Measurements from ENCODE around the gene ANKRD63. TPM values are rescaled to one million over a fixed set of nuclear protein-coding genes. Genes with fewer than 3 reads are reported as not detected.

Gene ANKRD63
- total and polyA plus RNA-seq, 4 donors = not detected

- Histone ChIP-seq H3K4me3 (no peak overlapping the region), H3K27me3 (ENCODE audit: control insufficient read depth in 3 of 3, insufficient read depth in 3 of 3, low read length in 2 of 3) (peaks cover 0 to 3% (median 0%) of the 10 kb centered on the region in 3 donors), H3K4me1 (ENCODE audit: control insufficient read depth in 5 of 5, insufficient read depth in 5 of 5, low read length in 5 of 5) (peaks cover 0 to 19% (median 6%) of the 10 kb centered on the region in 5 donors), H3K9me3 (ENCODE audit: control insufficient read depth in 4 of 4, insufficient read depth in 3 of 4, low read length in 3 of 4) (peaks cover 0 to 2% (median 0%) of the 10 kb centered on the region in 4 donors), H3K9ac (ENCODE audit: insufficient read depth in 1 of 2, low read length in 2 of 2) (no peak overlapping the region), H3K27ac (ENCODE audit: low read depth in 1 of 2, low read length in 1 of 2) (no peak overlapping the region), H3K36me3 (ENCODE audit: control insufficient read depth in 4 of 4, insufficient read depth in 4 of 4, low read length in 4 of 4) (no peaks in the 10 kb centered on the region)
- ATAC-seq (ENCODE audit: insufficient read depth, low FRiP score) = no peak
- no peak for TF ChIP-seq CTCF (IDR thresholded peaks at IDR 0.05; ENCODE audit: control extremely low read depth, extremely low read depth)
- no peak for DNase-seq
- 94 to 97% methylated on average over 5 of the region's 5 CpGs for WGBS, 2 donors
Measured at GRCh38 chr15:40242601-40243000, 40.3 kb downstream of the ANKRD63 start.

- H3K27ac ChIP-seq (ENCODE audit: low read depth in 1 of 2, low read length in 1 of 2) = no peak overlapping the region
- DNase-seq = no peak
- no peaks in the 10 kb centered on the region for H3K36me3 ChIP-seq (ENCODE audit: control insufficient read depth in 4 of 4, insufficient read depth in 4 of 4, low read length in 4 of 4)
- peaks cover 0 to 19% (median 6%) of the 10 kb centered on the region in 5 donors for H3K4me1 ChIP-seq (ENCODE audit: control insufficient read depth in 5 of 5, insufficient read depth in 5 of 5, low read length in 5 of 5)
- 94 to 95% methylated on average over 10 of the region's 10 CpGs for WGBS, 2 donors
- no peak overlapping the region for H3K9ac ChIP-seq (ENCODE audit: insufficient read depth in 1 of 2, low read length in 2 of 2)
- H3K9me3 ChIP-seq (ENCODE audit: control insufficient read depth in 4 of 4, insufficient read depth in 3 of 4, low read length in 3 of 4) = peaks cover 0 to 2% (median 0%) of the 10 kb centered on the region in 4 donors
- H3K4me3 ChIP-seq = no peak overlapping the region
- peaks cover 0 to 4% (median 0%) of the 10 kb centered on the region in 3 donors for H3K27me3 ChIP-seq (ENCODE audit: control insufficient read depth in 3 of 3, insufficient read depth in 3 of 3, low read length in 2 of 3)
- no peak for TF ChIP-seq CTCF (IDR thresholded peaks at IDR 0.05; ENCODE audit: control extremely low read depth, extremely low read depth)
- no peak for ATAC-seq (ENCODE audit: insufficient read depth, low FRiP score)
Measured at GRCh38 chr15:40242213-40242599, 40.7 kb downstream of the ANKRD63 start.

GRCh38 chr15:40241269-40242212 is 41.3 kb downstream of the ANKRD63 start:
- H3K4me3 ChIP-seq = no peak overlapping the region
- DNase-seq (no peak), ATAC-seq (ENCODE audit: insufficient read depth, low FRiP score) (no peak)
- WGBS, 2 donors = 89% methylated on average over 13 to 14 of the region's 14 CpGs
- no peaks in the 10 kb centered on the region for H3K36me3 ChIP-seq (ENCODE audit: control insufficient read depth in 4 of 4, insufficient read depth in 4 of 4, low read length in 4 of 4)
- H3K9ac ChIP-seq (ENCODE audit: insufficient read depth in 1 of 2, low read length in 2 of 2) = no peak overlapping the region
- H3K27me3 ChIP-seq (ENCODE audit: control insufficient read depth in 3 of 3, insufficient read depth in 3 of 3, low read length in 2 of 3) = peaks cover 0 to 4% (median 0%) of the 10 kb centered on the region in 3 donors
- no peak overlapping the region for H3K27ac ChIP-seq (ENCODE audit: low read depth in 1 of 2, low read length in 1 of 2)
- peaks cover 0 to 19% (median 6%) of the 10 kb centered on the region in 5 donors for H3K4me1 ChIP-seq (ENCODE audit: control insufficient read depth in 5 of 5, insufficient read depth in 5 of 5, low read length in 5 of 5)
- H3K9me3 ChIP-seq (ENCODE audit: control insufficient read depth in 4 of 4, insufficient read depth in 3 of 4, low read length in 3 of 4) = peaks cover 0 to 2% (median 0%) of the 10 kb centered on the region in 4 donors
- no peak for TF ChIP-seq CTCF (IDR thresholded peaks at IDR 0.05; ENCODE audit: control extremely low read depth, extremely low read depth)
